Measurements from ENCODE around the gene PPP1R14D.

Gene PPP1R14D

DNA sequence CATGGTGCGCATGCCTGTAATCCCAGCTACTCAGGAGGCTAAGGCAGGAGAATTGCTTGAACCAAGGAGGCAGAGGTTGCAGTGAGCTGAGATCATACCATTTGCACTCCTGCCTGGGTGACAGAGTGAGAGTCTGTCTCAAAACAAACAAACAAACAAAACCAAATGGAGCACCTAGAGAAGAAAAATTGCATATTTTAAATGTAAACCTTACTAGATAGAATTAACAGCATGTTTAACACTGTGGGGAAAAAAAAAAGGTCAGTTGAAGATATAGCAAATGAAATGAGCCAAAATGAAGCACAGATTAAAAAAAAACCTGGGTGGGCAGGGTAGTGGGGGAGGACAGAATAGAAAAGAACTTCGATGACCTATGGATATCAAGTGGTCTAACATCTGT lies 7.3 kb downstream of the PPP1R14D start:
- Histone ChIP-seq H3K27ac (replicated peaks) (no peak overlapping the region), H3K4me3 (replicated peaks; ENCODE audit: insufficient read depth, low read length) (no peak overlapping the region), H3K27me3 (ENCODE audit: insufficient read depth, poor library complexity, severe bottlenecking) (no peaks in the 10 kb centered on the region)
- DNase-seq (ENCODE audit: low read depth in 1 of 2, low spot score in 1 of 2): no peak
- TF ChIP-seq REST (IDR thresholded peaks at IDR 0.05; ENCODE audit: insufficient replicate concordance, low read depth): no peak

GRCh38 chr15:40819048-40819447 lies 9.5 kb downstream of the PPP1R14D start:
- TF ChIP-seq SPI1 (IDR thresholded peaks at IDR 0.05; ENCODE audit: borderline replicate concordance, low read depth): no peak
- Histone ChIP-seq H3K27ac (replicated peaks) (no peak overlapping the region), H3K27me3 (ENCODE audit: insufficient read depth, poor library complexity, severe bottlenecking) (no peaks in the 10 kb centered on the region), H3K4me3 (replicated peaks; ENCODE audit: insufficient read depth, low read length) (no peak overlapping the region)
- no peak for DNase-seq (ENCODE audit: low read depth in 1 of 2, low spot score in 1 of 2)

DNA sequence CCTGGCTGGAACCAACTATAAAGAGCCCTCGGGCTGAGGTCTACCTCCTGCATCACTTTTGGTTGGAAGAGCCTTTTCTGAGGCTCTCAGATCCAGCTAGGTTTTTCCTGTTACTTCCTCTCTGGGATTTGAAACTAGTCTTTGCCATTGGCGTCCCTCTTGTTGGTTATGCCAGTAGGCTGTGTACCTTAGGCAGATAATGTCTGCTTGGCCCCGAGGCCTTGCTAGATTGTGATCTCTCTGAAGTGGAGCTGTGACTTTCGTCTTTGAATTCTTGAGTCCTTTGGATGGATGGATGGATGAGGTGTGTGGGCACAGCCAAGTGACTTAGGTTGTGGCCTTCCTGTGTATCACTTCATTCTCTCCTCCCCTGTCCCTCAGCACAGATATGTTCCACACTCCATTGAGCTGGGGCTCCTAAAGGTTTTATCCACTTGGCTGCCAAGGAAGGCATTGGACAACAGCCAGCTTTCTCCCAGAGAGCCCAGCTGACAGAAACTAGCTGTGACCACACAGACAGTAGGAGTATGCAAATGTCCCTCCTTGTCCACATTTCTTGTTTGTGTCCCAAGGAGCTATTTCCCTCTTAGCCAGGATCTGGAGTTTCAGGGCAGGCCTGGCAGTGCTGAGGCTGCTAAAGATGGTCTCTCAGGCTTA lies 13.3 kb downstream of the PPP1R14D start:
- TF ChIP-seq REST (IDR thresholded peaks at IDR 0.05; ENCODE audit: insufficient replicate concordance, low read depth) (no peak), SPI1 (IDR thresholded peaks at IDR 0.05; ENCODE audit: borderline replicate concordance, low read depth) (no peak), GABPA (IDR thresholded peaks at IDR 0.05; ENCODE audit: low read depth) (no peak), POLR2AphosphoS5 (IDR thresholded peaks at IDR 0.05; ENCODE audit: low read depth) (no peak)
- TF ChIP-seq, protein P1, sequence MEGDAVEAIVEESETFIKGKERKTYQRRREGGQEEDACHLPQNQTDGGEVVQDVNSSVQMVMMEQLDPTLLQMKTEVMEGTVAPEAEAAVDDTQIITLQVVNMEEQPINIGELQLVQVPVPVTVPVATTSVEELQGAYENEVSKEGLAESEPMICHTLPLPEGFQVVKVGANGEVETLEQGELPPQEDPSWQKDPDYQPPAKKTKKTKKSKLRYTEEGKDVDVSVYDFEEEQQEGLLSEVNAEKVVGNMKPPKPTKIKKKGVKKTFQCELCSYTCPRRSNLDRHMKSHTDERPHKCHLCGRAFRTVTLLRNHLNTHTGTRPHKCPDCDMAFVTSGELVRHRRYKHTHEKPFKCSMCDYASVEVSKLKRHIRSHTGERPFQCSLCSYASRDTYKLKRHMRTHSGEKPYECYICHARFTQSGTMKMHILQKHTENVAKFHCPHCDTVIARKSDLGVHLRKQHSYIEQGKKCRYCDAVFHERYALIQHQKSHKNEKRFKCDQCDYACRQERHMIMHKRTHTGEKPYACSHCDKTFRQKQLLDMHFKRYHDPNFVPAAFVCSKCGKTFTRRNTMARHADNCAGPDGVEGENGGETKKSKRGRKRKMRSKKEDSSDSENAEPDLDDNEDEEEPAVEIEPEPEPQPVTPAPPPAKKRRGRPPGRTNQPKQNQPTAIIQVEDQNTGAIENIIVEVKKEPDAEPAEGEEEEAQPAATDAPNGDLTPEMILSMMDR (IDR thresholded peaks at IDR 0.05; ENCODE audit: insufficient read depth, low read length): no peak
- no peak for DNase-seq (ENCODE audit: low read depth in 1 of 2, low spot score in 1 of 2)
- H3K4me3 ChIP-seq (replicated peaks; ENCODE audit: insufficient read depth, low read length): no peak overlapping the region

DNA sequence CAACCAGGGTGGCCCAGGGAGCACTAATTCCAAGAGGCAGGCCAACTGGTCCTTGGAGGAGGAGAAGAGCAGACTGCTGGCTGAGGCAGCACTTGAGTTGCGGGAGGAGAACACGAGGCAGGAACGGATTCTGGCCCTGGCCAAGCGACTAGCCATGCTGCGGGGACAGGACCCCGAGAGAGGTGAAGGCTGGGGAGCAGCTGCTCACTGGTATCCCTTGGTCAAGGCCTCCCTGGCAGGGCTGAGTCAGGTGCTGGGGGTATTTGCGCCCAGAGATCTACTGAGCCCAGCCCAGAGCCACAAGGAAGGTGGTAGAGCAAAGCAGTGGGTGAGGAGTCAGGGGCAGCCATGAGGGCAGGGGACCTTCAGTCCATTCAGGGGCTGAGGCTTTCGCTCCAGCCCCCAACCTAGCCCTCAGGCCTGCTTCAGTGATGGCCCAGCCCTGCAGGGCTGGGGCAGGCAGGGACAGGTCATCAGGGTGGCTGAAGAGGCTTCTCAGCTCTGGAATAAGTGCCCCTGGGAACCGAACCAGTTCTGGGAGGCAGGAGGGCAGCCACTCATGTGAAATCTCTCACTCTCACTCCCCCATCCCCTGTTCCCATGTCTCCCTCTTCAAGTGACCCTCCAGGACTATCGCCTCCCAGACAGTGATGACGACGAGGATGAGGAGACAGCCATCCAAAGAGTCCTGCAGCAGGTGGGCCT lies 15.6 kb downstream of the PPP1R14D start:
- no peak for DNase-seq (ENCODE audit: low read depth in 1 of 2, low spot score in 1 of 2)
- H3K27ac ChIP-seq (replicated peaks): no peak overlapping the region
- TF ChIP-seq SPI1 (IDR thresholded peaks at IDR 0.05; ENCODE audit: borderline replicate concordance, low read depth) (no peak), POLR2AphosphoS5 (IDR thresholded peaks at IDR 0.05; ENCODE audit: low read depth) (no peak), REST (IDR thresholded peaks at IDR 0.05; ENCODE audit: insufficient replicate concordance, low read depth) (no peak), GABPA (IDR thresholded peaks at IDR 0.05; ENCODE audit: low read depth) (no peak)
- TF ChIP-seq, protein P1 (IDR thresholded peaks at IDR 0.05; ENCODE audit: insufficient read depth, low read length): no peak
- no peaks in the 10 kb centered on the region for H3K27me3 ChIP-seq (ENCODE audit: insufficient read depth, poor library complexity, severe bottlenecking)
- no peak overlapping the region for H3K4me3 ChIP-seq (replicated peaks; ENCODE audit: insufficient read depth, low read length)

More for the DNA sequence above, 13.3 kb downstream of the PPP1R14D start:
- Histone ChIP-seq H3K27me3 (ENCODE audit: insufficient read depth, poor library complexity, severe bottlenecking) (no peaks in the 10 kb centered on the region), H3K27ac (replicated peaks) (no peak overlapping the region)

Measured in HL-60 (cell line).